Spleen (tissue), 10 donors: ENCODE data around the gene SLC22A12. TPM values are rescaled to one million over a fixed set of nuclear protein-coding genes. Genes with fewer than 3 reads are reported as not detected.

Experiments
- polyA plus RNA-seq, 3 donors: library from polyadenylated mRNA; stranded (reverse); fragments of 200-250 nt; gene quantifications; one replicate each; pipeline ENCODE4 v1.2.1, GENCODE V29; 2013
- total RNA-seq, 7 donors: library from RNA; depleted of rRNA in 3 of 7; stranded (reverse); fragments of >200 nt in 3 of 7; fragmentation: NEBNext Ultra II Directional in 4 of 7; extraction: Animal tissue kit (Norgen Biotek cat#: 25700) in 4 of 7; gene quantifications; one replicate each; pipeline versions ENCODE4 v1.1.0 to v1.2.1, GENCODE V29; 2016 to 2021
- donor health status: healthy with polysubstance abuse.
- donor health status: DM: no; HTN: no; CAD: no; lungs with moderate emphysema.
- donor health status: DM: no; HTN: no; CAD: no.
- donor health status: Bipolar disorder and iron deficiency.
- donor health status: healthy.
- donor health status: DM: no; HTN: no; CAD: no.
- donor health status: DM: yes; HTN: yes; CAD: no.

Gene SLC22A12
- total and polyA plus RNA-seq, 10 donors: not detected

Other genes starting within 250 kb of the SLC22A12 start
- gene RPS6KA4, start 232.1 kb upstream of the SLC22A12 start, total RNA-seq: 10 to 100 TPM; 26.9 to 47.5 (median 38.2) TPM
- gene RPS6KA4, start 232.1 kb upstream of the SLC22A12 start, polyA plus RNA-seq: 10 to 100 TPM; 18.8 to 43.0 (median 32.3) TPM
- 1 to 10 TPM in 1 of 7 donors, under 1 TPM in 4, not detected in 2; 0.27 to 1.5 (median 0.72) TPM for gene SLC22A11, start 35.3 kb upstream of the SLC22A12 start, total RNA-seq
- under 1 TPM; 0.04 to 0.17 (median 0.16) TPM for gene SLC22A11, start 35.3 kb upstream of the SLC22A12 start, polyA plus RNA-seq
- gene NRXN2, start 132.0 kb downstream of the SLC22A12 start, total RNA-seq: 10 to 100 TPM in 1 of 7 donors, 1 to 10 TPM in 6; 2.2 to 12.9 (median 3.3) TPM
- gene NRXN2, start 132.0 kb downstream of the SLC22A12 start, polyA plus RNA-seq: 1 to 10 TPM in 1 of 3 donors, under 1 TPM in 2; 0.59 to 1.4 (median 0.61) TPM
- gene RASGRP2, start 152.9 kb downstream of the SLC22A12 start, total RNA-seq: 100 to 1,000 TPM; 148 to 242 (median 206) TPM
- 100 to 1,000 TPM; 216 to 283 (median 252) TPM for gene RASGRP2, start 152.9 kb downstream of the SLC22A12 start, polyA plus RNA-seq
- 1 to 10 TPM; 2.7 to 7.2 (median 5.1) TPM for gene PYGM, start 168.8 kb downstream of the SLC22A12 start, total RNA-seq
- gene PYGM, start 168.8 kb downstream of the SLC22A12 start, polyA plus RNA-seq: 1 to 10 TPM; 1.7 to 2.4 (median 2.1) TPM
- 100 to 1,000 TPM; 359 to 585 (median 458) TPM for gene SF1, start 187.3 kb downstream of the SLC22A12 start, total RNA-seq
- 100 to 1,000 TPM in 2 of 3 donors, 10 to 100 TPM in 1; 54.2 to 140 (median 121) TPM for gene SF1, start 187.3 kb downstream of the SLC22A12 start, polyA plus RNA-seq
- gene MAP4K2, start 212.0 kb downstream of the SLC22A12 start, total RNA-seq: 100 to 1,000 TPM in 1 of 7 donors, 10 to 100 TPM in 6; 41.5 to 106 (median 57.4) TPM
- 10 to 100 TPM; 40.8 to 70.8 (median 63.8) TPM for gene MAP4K2, start 212.0 kb downstream of the SLC22A12 start, polyA plus RNA-seq
- gene MEN1, start 219.3 kb downstream of the SLC22A12 start, total RNA-seq: 10 to 100 TPM; 20.1 to 33.6 (median 28.2) TPM
- 10 to 100 TPM; 17.8 to 27.6 (median 20.5) TPM for gene MEN1, start 219.3 kb downstream of the SLC22A12 start, polyA plus RNA-seq